Mucosa of descending colon (tissue), 3 donors: ENCODE measurements around the gene PTCD2. TPM values are rescaled to one million over a fixed set of nuclear protein-coding genes. Genes with fewer than 3 reads are reported as not detected.

Experiments used
- ATAC-seq: fragments of 200-7000 bp; cut with Tn5 transposase; one replicate; pipeline ENCODE4 v1.9.1; 2020; ENCODE audit warnings: mild to moderate bottlenecking, moderate library complexity
- DNase-seq, 3 donors: peaks; one replicate each; pipeline ENCODE4 v3.0.0-alpha.2; 2020
- H3K36me3 ChIP-seq: fragments of 200-600 bp; one replicate; pipeline ENCODE4 v1.8.0; 2021; ENCODE audit warnings: low read depth, mild to moderate bottlenecking
- H3K4me1 ChIP-seq: fragments of 200-600 bp; one replicate; pipeline ENCODE4 v1.8.0; 2021; ENCODE audit warnings: low read depth, mild to moderate bottlenecking
- H3K4me3 ChIP-seq: fragments of 200-600 bp; one replicate; pipeline ENCODE4 v1.8.0; 2021; ENCODE audit warnings: mild to moderate bottlenecking
- H3K9me3 ChIP-seq: fragments of 200-600 bp; one replicate; pipeline ENCODE4 v1.8.0; 2021; ENCODE audit warnings: mild to moderate bottlenecking
- intact Hi-C, 2 donors: fragments of 100-400 bp; cut with DNase I in 1 of 2; cut with micrococcal nuclease in 1 of 2; formaldehyde crosslinking; loops; one replicate each; pipeline versions ENCODE4 v1.11.0 to v1.11.1; 2022; cut with DNase I, micrococcal nuclease
- total RNA-seq, 3 donors: library from RNA; stranded (reverse); fragmentation: NEBNext Ultra II Directional in 2 of 3; extraction: Animal tissue kit (Norgen Biotek cat#: 25700) in 2 of 3; gene quantifications; one replicate each; pipeline versions ENCODE4 v1.2.1 to v1.2.4, GENCODE V29; 2021 to 2023
- TF ChIP-seq, protein P1 (sequence below): fragments of 200-600 bp; IDR thresholded peaks from one replicate; pipeline ENCODE4 v1.8.0; 2022; ENCODE audit warnings: antibody characterized with exemption, mild to moderate bottlenecking
- donor health status: DM: no; HTN: no; CAD: no; lungs with moderate emphysema.
- donor health status: DM: no; HTN: no; CAD: no.
- donor health status: DM: no; HTN: yes; CAD: no.

The PTCD2 gene
- total RNA-seq, 3 donors from 2014 or later: 4.7 to 6.3 (median 5.2) TPM

DNA sequence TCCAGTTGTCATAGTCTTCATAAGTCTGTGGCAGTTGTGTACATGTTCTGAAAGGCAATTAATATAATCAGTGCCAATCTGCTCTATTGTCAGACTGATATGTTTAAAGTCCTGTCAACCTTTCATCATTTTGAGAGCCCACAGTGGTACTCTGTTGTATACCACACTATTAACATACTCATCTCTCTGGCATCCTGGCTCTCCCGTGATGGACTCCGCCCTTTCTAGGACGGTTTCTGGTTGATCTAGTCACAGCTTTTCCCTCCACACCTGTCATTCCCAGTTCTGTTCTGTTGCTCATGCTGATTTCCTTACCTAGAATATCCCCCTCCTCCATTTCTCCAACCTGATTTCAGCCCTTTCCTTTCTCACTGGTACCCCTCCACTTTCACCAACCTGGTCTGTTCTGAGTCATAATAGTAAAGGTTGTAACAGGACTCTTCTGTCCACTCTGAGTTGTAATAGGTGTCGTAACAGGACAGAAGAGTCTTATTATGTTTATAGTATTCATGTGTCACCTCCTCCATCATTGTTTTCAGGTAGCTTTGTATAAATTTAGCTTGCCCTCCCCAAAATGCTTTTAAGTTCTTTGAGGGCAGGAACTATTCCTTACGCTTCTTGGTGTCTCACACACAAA is 4.1 kb downstream of the PTCD2 start:
- TF ChIP-seq, protein P1, sequence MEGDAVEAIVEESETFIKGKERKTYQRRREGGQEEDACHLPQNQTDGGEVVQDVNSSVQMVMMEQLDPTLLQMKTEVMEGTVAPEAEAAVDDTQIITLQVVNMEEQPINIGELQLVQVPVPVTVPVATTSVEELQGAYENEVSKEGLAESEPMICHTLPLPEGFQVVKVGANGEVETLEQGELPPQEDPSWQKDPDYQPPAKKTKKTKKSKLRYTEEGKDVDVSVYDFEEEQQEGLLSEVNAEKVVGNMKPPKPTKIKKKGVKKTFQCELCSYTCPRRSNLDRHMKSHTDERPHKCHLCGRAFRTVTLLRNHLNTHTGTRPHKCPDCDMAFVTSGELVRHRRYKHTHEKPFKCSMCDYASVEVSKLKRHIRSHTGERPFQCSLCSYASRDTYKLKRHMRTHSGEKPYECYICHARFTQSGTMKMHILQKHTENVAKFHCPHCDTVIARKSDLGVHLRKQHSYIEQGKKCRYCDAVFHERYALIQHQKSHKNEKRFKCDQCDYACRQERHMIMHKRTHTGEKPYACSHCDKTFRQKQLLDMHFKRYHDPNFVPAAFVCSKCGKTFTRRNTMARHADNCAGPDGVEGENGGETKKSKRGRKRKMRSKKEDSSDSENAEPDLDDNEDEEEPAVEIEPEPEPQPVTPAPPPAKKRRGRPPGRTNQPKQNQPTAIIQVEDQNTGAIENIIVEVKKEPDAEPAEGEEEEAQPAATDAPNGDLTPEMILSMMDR: no peak
- intact Hi-C loops: no loop called here
- Histone ChIP-seq H3K9me3 (no peaks in the 10 kb centered on the region), H3K4me1 (peaks cover 3% of the 10 kb centered on the region), H3K36me3 (peaks cover 5% of the 10 kb centered on the region), H3K4me3 (no peak overlapping the region)
- no peak for DNase-seq
- no peak for ATAC-seq

DNA sequence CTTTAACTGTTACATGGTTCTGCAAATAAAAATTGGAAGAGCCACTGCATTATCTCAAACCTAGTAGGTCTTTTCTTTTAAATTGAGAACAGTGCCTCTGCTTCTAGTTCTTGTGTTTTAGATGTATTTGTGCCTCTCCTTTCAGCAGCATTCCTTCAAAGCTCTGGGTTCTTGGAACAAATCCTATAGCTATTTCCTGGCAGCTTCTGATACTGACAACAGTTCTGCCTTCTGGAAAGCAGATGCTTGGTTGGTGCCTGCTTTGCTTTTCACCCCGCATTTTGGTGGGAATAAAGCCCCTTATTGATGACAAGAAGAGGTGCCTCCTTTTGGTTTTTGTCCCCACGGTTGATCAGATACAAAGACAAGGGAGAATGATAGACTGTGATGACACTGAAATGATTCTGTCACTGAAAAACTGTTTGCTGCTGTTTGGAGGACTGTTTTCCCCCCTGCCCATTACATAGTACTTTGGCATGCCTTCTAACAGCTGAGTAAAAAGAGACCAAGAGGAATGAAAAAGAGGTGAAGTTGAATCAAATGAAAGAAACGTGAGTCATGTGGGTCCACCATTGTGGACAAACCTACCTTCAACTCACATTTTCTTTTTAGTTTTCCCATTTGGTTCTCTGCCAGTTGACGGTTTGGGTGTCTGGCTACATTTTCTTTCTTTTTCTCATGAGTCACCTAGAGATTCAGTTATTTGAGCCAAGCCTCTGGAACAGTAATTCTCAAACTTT is 5.6 kb downstream of the PTCD2 start:
- intact Hi-C loops: no loop called here
- TF ChIP-seq, protein P1: no peak
- Histone ChIP-seq H3K36me3 (no peaks in the 10 kb centered on the region), H3K9me3 (no peaks in the 10 kb centered on the region), H3K4me1 (no peaks in the 10 kb centered on the region), H3K4me3 (no peak overlapping the region)
- DNase-seq (no peak), ATAC-seq (no peak)

DNA sequence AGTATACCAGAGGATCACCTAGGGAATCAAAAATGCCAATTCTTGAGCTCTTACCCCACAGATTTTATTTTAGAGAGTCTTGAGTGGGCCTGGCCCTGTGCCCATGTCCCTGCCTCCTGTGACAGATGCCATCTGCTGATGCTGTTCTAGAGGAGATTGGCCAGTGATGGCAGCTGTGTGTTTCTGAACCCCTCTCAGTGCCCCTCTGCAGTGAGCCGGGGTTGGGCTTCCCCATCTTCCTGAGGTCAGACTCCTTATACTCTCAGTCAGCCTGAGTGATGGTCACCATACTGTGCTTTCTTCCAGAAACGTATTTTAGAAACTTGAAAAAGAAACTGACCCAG is 6.1 kb downstream of the PTCD2 start:
- Histone ChIP-seq H3K4me3 (no peak overlapping the region), H3K4me1 (no peaks in the 10 kb centered on the region), H3K36me3 (no peaks in the 10 kb centered on the region), H3K9me3 (no peaks in the 10 kb centered on the region)
- intact Hi-C loops: no loop called here
- TF ChIP-seq, protein P1: no peak
- ATAC-seq (no peak), DNase-seq (no peak)

DNA sequence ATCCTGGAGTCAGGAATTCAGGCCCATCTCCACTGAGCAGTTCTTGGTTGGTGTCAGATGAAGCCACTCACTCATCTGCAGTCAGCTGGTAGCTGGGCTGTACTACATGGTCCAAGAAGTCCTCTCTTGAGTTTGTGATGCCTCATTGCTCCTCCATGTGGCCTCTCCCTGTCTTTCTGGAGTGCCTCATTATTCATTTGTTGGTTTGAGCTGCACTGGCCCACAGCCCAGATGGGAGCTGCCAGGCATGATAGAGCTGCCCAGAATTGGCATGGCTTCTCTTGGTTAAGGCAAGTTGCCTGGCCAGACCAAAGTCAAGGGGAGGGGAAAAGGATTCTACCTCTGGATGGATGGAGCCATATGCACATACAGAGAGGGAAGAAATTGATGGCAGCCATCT is 8.0 kb downstream of the PTCD2 start:
- no peak for ATAC-seq
- TF ChIP-seq, protein P1: no peak
- DNase-seq: no peak
- H3K36me3 ChIP-seq: no peaks in the 10 kb centered on the region
- H3K9me3 ChIP-seq: no peaks in the 10 kb centered on the region
- intact Hi-C loops: no loop called here
- no peaks in the 10 kb centered on the region for H3K4me1 ChIP-seq
- no peak overlapping the region for H3K4me3 ChIP-seq

DNA sequence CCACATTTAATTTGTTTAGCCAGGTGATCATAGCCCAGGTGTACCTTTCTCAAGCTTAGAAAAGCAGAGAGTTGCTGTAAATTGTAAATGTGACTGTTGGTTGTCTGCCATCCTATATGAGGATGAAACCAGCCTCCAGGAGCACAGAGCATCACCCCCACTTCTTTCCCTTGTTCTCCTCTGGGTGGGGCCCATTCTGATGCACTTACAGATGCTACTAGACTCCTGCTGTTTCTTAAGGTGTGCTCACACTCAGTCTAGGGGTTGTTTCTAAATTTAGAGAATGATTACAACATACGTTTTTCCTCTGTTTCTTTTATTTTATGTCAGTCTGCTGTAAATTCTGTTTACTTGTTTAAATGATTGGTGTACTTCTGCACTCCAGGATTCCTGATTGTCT is 10.5 kb downstream of the PTCD2 start:
- H3K4me1 ChIP-seq: no peaks in the 10 kb centered on the region
- TF ChIP-seq, protein P1: no peak
- H3K36me3 ChIP-seq: no peaks in the 10 kb centered on the region
- intact Hi-C loops: no loop called here
- no peak for DNase-seq
- H3K4me3 ChIP-seq: no peak overlapping the region
- ATAC-seq: no peak
- no peaks in the 10 kb centered on the region for H3K9me3 ChIP-seq
